Hepatocyte (in vitro differentiated cells): Measurements from ENCODE around the gene CRADD. TPM values are rescaled to one million over a fixed set of nuclear protein-coding genes. Genes with fewer than 3 reads are reported as not detected.

ENCODE experiments used
- DNase-seq: peaks from one replicate; pipeline ENCODE4 v3.0.0-alpha.2; 2016; ENCODE audit warnings: low spot score
- H2AFZ ChIP-seq: fragments of 200-600 bp; sonication (generic); 2 replicates; pipeline ENCODE4 v1.6.0; 2016; ENCODE audit warnings: antibody characterized with exemption, mild to moderate bottlenecking
- H3K27ac ChIP-seq: fragments of 200-600 bp; sonication (generic); 2 replicates; pipeline ENCODE4 v1.5.1; 2016; ENCODE audit warnings: mild to moderate bottlenecking
- H3K27me3 ChIP-seq: fragments of 200-600 bp; sonication (generic); 2 replicates; pipeline ENCODE4 v1.6.1; 2016
- H3K36me3 ChIP-seq: fragments of 200-600 bp; sonication (generic); replicated peaks from 2 replicates; pipeline ENCODE4 v1.5.1; 2016; ENCODE audit warnings: low read depth; ENCODE audit not compliant: insufficient read depth
- H3K4me1 ChIP-seq: fragments of 200-600 bp; sonication (generic); 2 replicates; pipeline ENCODE4 v1.5.1; 2016; ENCODE audit warnings: mild to moderate bottlenecking, moderate library complexity; ENCODE audit not compliant: insufficient read depth
- H3K4me2 ChIP-seq: fragments of 200-600 bp; sonication (generic); 2 replicates; pipeline ENCODE4 v1.6.0; 2016
- H3K4me3 ChIP-seq: fragments of 200-600 bp; sonication (generic); 2 replicates; pipeline ENCODE4 v1.5.1; 2016; ENCODE audit warnings: mild to moderate bottlenecking
- H3K79me2 ChIP-seq: fragments of 200-600 bp; sonication (generic); 2 replicates; pipeline ENCODE4 v1.6.0; 2017; ENCODE audit warnings: mild to moderate bottlenecking
- H3K9me2 ChIP-seq: fragments of 200-600 bp; sonication (generic); replicated peaks from 2 replicates; pipeline ENCODE4 v1.6.0; 2017; ENCODE audit warnings: mild to moderate bottlenecking; ENCODE audit not compliant: insufficient read depth
- H3K9me3 ChIP-seq: fragments of 200-600 bp; sonication (generic); 2 replicates; pipeline ENCODE4 v1.5.1; 2016; ENCODE audit warnings: low read depth, mild to moderate bottlenecking
- H4K20me1 ChIP-seq: fragments of 200-600 bp; sonication (generic); 2 replicates; pipeline ENCODE4 v1.6.0; 2016; ENCODE audit warnings: mild to moderate bottlenecking; ENCODE audit not compliant: insufficient read depth, poor library complexity, severe bottlenecking
- CTCF ChIP-seq: fragments of 200-600 bp; sonication (generic); IDR thresholded peaks from 2 replicates; pipeline ENCODE4 v1.5.1; 2016; ENCODE audit warnings: antibody characterized with exemption, mild to moderate bottlenecking; ENCODE audit not compliant: poor library complexity
- EZH2 ChIP-seq: fragments of 200-600 bp; sonication (generic); IDR thresholded peaks from 2 replicates; pipeline ENCODE4 v1.6.1; 2016; ENCODE audit warnings: antibody characterized with exemption, mild to moderate bottlenecking, borderline replicate concordance
- EZH2phosphoT487 ChIP-seq: fragments of 200-600 bp; sonication (generic); IDR thresholded peaks from one replicate; pipeline ENCODE4 v1.6.1; 2018; ENCODE audit warnings: antibody characterized with exemption, mild to moderate bottlenecking, low read depth, moderate library complexity; ENCODE audit not compliant: unreplicated experiment, severe bottlenecking
- WGBS: methylation state at CpG from one replicate; pipeline ENCODE4 v1.1.6; 2016; ENCODE audit warnings: low lambda C conversion rate; ENCODE audit errors: missing lambda C conversion rate; 5-methylcytosine and 5-hydroxymethylcytosine counted together
- polyA plus RNA-seq: library from polyadenylated mRNA; unstranded; fragments of >200 nt; fragmentation: Nextera tagmentation; extraction: Ambion mirVana; gene quantifications from 2 replicates; pipeline ENCODE4 v1.2.1, GENCODE V29; 2016
- total RNA-seq: library from RNA; depleted of rRNA; stranded (reverse); fragments of >200 nt; gene quantifications from 2 replicates; pipeline ENCODE4 v1.2.3, GENCODE V29; 2014

CRADD gene
- total and polyA plus RNA-seq, 2 experiments from 2014 or later, result 19.5 to 27.3 TPM

GRCh38 chr12:93813186-93813585 is 136.0 kb downstream of the CRADD start:
- no peaks in the 10 kb centered on the region for H3K9me3 ChIP-seq
- DNase-seq, result no peak

DNA sequence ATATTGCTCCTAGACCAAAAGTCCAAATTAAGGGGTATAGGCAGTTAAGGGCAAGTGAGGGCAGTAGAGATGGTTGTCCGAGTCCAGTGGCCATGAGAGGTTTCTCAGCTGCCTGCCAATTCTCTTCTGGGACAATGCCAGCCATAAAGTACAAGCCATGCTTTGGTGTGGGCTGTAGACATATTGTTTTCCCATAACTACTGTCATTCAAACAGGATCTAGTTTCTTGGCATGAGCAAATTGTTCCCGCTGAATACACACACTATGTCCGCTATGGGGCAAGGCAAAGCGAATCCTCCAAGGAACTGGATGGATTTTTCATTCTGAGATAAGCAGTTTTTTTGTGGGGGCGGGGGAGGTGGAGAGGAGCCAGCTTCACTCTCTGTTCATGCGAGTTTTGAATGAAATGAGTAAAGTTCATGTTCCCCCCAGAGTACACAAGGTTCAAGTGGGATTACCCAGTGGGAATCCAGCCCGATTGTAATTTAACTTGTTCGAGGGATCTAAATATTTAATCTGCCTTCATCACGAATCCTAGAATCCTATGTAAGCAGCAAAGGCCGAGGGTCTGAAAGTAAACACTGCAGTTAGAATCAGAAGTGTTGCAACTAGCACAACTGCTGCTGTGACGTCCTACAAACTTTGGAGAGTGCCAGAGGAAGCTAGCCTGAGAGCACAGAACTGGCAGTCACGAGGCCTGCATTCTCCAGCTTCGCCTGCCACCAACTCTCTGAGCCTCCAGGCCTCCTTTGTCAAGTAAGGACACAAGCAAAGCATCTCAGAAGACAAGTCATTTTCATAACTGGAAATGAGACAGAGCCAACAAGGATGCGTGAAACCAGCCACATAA is 137.0 kb downstream of the CRADD start:
- peak; percentile 74 for DNase-seq
- no peak overlapping the region for H3K4me3 ChIP-seq
- peak overlapping the region; percentile 23 for H3K4me2 ChIP-seq
- H2AFZ ChIP-seq, result no peak overlapping the region
- no peaks in the 10 kb centered on the region for H3K36me3 ChIP-seq
- H4K20me1 ChIP-seq, result no peaks in the 10 kb centered on the region
- H3K27me3 ChIP-seq, result no peaks in the 10 kb centered on the region
- WGBS, result 53% methylated on average over 14 of the region's 14 CpGs
- peaks cover 21% of the 10 kb centered on the region for H3K4me1 ChIP-seq
- H3K27ac ChIP-seq, result peak overlapping the region; percentile 92
- no peaks in the 10 kb centered on the region for H3K79me2 ChIP-seq
- TF ChIP-seq EZH2phosphoT487 (no peak), EZH2 (no peak), CTCF (no peak)
- H3K9me2 ChIP-seq, result no peaks in the 10 kb centered on the region
- no peaks in the 10 kb centered on the region for H3K9me3 ChIP-seq

More at GRCh38 chr12:93813186-93813585, 136.0 kb downstream of the CRADD start:
- Histone ChIP-seq H3K27me3 (no peaks in the 10 kb centered on the region), H3K36me3 (no peaks in the 10 kb centered on the region), H3K4me3 (no peak overlapping the region), H3K4me2 (peak overlapping the region; percentile 23), H3K4me1 (peaks cover 21% of the 10 kb centered on the region), H4K20me1 (no peaks in the 10 kb centered on the region), H3K27ac (peak overlapping the region; percentile 92), H3K9me2 (no peaks in the 10 kb centered on the region), H2AFZ (no peak overlapping the region), H3K79me2 (no peaks in the 10 kb centered on the region)
- TF ChIP-seq CTCF (no peak), EZH2 (no peak), EZH2phosphoT487 (no peak)
- WGBS, result 73% methylated on average over 3 of the region's 3 CpGs

DNA sequence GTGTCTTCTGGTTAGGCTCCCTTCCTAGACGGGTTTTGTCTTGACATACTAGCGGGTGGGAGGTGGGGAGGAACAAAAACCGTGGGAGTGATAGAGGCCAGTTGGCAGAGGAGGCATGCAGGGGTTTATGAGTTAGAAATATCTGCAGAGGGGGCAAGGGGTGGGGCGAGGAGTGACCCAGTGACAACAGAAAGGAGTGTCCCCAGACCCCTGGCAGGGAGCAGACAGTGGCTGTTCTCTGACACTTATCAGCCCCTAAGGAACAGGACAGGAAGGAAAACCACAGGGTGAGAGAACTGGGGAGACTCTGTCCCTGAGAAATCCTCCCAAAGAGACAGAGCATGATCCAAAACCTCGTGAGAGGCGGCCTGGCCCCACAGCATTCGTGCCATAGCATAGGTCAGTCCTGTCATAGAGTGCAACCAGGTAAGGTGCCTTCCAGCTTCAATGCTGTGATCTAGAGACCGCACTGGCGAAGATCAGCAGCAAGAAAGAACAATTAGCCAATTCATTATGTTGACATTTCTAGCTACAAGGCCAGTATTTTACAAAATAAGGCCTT is 141.4 kb downstream of the CRADD start:
- no peaks in the 10 kb centered on the region for H4K20me1 ChIP-seq
- WGBS, result 78% methylated on average over 9 of the region's 9 CpGs
- H3K4me2 ChIP-seq, result no peak overlapping the region
- no peaks in the 10 kb centered on the region for H3K9me3 ChIP-seq
- peak overlapping the region; percentile 77 for H3K27ac ChIP-seq
- no peaks in the 10 kb centered on the region for H3K9me2 ChIP-seq
- no peaks in the 10 kb centered on the region for H3K27me3 ChIP-seq
- H3K36me3 ChIP-seq, result no peaks in the 10 kb centered on the region
- H3K79me2 ChIP-seq, result no peaks in the 10 kb centered on the region
- H3K4me1 ChIP-seq, result peaks cover 16% of the 10 kb centered on the region
- no peak for DNase-seq
- no peak overlapping the region for H2AFZ ChIP-seq
- TF ChIP-seq CTCF (no peak), EZH2 (no peak), EZH2phosphoT487 (no peak)
- no peak overlapping the region for H3K4me3 ChIP-seq
